ENCODE data around the gene DNAJC21.

DNA sequence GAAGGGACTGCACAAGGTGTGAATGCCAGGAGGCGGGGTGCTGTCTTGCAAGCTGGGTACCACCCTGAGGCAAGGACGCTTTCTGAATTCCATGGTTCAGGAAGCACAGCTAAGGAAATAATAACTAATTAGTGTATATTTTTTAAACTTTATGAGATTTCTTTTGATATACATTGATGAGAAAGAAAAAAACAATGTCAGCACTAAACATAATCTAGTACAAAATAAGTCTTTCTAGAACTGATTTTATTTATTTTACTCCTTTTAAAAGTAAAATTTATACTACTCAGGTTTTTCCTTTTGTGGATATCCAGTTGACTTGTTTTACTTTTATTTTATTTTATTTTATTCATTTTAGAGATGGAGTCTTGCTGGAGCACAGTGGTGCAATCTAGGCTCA, 3.6 kb downstream of the DNAJC21 start:
- TF ChIP-seq, protein P1, sequence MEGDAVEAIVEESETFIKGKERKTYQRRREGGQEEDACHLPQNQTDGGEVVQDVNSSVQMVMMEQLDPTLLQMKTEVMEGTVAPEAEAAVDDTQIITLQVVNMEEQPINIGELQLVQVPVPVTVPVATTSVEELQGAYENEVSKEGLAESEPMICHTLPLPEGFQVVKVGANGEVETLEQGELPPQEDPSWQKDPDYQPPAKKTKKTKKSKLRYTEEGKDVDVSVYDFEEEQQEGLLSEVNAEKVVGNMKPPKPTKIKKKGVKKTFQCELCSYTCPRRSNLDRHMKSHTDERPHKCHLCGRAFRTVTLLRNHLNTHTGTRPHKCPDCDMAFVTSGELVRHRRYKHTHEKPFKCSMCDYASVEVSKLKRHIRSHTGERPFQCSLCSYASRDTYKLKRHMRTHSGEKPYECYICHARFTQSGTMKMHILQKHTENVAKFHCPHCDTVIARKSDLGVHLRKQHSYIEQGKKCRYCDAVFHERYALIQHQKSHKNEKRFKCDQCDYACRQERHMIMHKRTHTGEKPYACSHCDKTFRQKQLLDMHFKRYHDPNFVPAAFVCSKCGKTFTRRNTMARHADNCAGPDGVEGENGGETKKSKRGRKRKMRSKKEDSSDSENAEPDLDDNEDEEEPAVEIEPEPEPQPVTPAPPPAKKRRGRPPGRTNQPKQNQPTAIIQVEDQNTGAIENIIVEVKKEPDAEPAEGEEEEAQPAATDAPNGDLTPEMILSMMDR (IDR thresholded peaks at IDR 0.05): no peak
- TF ChIP-seq POLR2A (IDR thresholded peaks at IDR 0.05): no peak

Data from testis (tissue), 2 donors.